Smooth muscle cell of the brain vasculature (primary cell): ENCODE measurements around the gene SLC22A12.
A peak's percentile ranks its signal among the peaks of the same experiment; 100 is the strongest.

Experiments used
- DNase-seq: peaks from one replicate; pipeline ENCODE4 v3.0.0-alpha.2; 2012; ENCODE audit warnings: low read depth, low spot score

SLC22A12 gene

DNA sequence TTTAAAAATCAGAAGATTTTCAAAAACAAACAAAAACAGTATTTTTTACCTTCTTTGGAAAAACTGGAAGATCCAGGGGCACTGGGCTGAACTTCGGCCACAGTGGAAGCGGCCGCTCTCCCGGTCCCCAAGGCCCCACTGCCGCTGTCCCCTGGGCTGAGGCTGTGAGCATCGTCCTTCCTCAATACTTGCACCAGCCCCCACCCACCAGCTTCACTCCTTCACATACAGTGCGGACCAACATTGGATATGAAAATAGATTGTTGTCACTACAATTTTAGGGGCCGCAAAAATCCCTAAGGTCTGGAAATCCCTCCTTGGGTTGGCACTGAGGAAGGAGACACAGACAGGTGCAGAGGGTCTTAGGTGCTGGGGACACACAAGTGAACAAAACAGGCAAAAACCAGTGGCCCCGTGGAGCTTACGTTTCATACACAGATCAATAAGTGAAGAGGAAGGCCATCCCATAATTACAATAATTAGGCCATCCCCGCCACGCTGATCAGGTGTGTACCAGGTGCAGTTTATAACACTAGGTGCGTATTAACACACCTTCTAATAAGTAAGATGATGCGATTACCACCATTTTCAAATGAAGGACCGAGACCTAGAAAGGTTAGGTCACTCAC, 28.2 kb upstream of the SLC22A12 start:
- DNase-seq = no peak

- no peak for DNase-seq
These were observed 27.1 kb upstream of the SLC22A12 start for GRCh38 chr11:64563966-64564365.

- DNase-seq = no peak
These were observed 26.6 kb upstream of the SLC22A12 start for GRCh38 chr11:64564419-64564818.

GRCh38 chr11:64564947-64565889, 25.8 kb upstream of the SLC22A12 start:
- no peak for DNase-seq

DNA sequence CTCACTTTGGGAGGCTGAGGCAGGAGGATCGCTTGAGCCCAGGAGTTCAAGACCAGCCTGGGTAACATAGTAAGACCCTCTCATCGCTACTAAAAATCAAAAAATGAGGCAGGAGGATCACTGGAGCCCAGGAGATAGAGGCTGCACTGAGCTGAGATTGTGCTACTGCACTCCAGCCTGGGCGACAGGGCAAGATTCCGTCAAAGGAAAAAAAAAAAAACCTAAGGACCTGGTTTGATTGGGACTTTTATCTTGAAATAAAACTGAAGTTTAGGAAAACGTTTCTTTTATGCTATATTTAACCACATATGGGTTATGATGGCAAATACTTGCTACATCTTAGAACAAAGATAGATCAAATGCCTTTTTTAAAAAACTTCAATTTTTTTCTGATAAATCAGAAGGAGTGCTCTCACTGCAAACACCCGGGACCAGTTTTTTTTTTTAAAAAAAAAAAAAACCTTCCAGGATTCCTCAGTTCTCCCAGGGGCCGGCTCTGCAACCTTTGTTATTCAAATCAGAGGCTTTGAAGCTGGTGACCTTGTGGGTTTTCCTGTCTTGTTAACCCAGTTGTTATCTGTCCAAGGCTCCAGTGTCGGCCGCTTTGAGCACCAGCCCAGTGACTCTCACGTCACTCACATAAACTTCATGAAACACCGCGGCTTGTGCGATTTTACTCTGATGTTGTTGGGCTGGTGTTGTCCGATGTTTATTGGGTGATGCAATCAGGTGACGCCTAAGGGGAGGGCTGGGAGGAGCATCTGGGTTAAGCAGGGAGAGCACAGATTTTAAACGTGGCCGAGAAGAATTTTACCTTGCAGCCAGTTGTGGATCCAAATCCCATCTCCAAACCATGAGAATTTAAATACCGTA, 24.7 kb upstream of the SLC22A12 start:
- peak; percentile 40 for DNase-seq

DNA sequence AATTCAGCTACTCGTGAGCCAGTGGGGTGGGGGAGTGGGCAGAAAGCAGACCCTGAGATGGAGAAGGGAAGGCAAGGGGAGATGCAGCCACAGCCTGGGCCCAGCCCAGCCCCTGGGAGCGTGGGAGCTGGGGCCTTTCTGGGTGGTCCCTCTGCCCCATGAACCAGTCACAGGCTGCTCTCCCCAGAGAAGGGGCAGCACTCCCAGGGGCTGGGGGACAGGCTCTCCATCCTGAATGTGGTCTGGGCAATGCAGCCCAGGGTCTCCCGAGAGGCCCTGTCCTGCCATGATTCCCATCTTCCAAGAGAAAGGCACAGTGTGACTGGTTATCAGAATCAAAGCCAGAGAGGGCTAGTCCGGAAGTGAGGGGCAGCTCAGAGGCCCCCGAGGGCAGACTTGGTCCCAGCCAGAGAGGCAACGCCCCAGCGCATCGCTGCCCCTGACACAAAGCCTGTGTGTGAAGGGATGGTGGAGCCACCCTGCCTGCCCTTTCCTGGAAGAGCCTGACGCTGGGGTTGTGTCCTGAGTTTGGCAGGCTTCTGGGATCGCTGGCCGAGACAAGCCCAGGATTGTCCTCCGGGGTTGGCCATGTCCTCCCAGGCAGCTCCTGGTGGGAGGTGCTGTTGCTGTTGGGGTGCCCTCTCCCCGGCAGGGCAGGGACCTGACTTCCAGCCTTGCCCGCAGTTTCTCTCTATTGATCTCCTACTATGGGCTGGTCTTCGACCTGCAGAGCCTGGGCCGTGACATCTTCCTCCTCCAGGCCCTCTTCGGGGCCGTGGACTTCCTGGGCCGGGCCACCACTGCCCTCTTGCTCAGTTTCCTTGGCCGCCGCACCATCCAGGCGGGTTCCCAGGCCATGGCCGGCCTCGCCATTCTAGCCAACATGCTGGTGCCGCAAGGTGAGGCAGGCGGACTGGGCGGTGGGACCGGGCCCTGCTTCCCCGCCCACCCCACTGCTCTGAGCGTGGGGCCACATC, 23.8 kb upstream of the SLC22A12 start:
- DNase-seq = no peak

- no peak for DNase-seq
These were observed 22.9 kb upstream of the SLC22A12 start for GRCh38 chr11:64568041-64568571.

GRCh38 chr11:64568584-64569140, 22.4 kb upstream of the SLC22A12 start:
- DNase-seq = no peak

- DNase-seq = no peak
These were observed 21.6 kb upstream of the SLC22A12 start for GRCh38 chr11:64569300-64569970.

DNA sequence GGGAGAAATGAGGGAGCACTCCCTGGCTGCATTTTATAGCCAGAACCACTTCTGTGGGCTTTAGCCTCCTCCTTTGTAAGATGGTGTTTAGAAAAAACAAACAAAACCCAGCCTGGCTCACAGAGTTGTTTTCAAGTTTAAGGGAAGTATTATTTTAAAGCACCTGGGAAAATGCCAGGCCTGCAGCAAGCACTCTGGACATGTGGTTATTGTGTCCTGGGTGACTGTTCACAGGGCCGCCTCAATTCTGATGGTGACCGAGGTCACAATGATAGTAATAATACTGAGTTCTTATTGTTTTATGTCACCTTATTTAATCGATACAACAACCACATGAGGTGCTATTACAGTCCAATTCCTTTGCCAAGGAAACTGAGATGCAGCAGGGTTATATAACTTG, 20.7 kb upstream of the SLC22A12 start:
- no peak for DNase-seq

- no peak for DNase-seq
These were observed 20.0 kb upstream of the SLC22A12 start for GRCh38 chr11:64571050-64571409.

- no peak for DNase-seq
These were observed 19.5 kb upstream of the SLC22A12 start for GRCh38 chr11:64571410-64572091.

DNA sequence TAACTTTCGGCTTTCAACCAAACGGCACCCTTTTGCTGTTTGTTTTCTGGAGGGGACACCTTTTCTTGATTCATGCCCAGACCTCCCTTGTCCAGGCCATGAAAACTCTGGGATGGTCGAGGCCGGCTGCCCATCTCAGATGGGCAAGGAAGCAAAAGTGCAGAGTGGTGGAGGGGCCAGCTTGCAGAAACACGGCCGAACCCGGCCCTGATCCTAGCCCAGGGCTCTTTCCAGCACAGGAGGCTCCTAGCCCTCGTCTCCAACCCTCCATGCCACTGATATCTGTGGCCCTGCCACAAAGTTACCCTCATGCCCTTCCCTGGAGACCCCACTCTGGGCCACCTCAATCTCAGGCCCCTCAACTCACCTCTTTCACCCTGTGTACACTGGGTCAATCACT, 18.9 kb upstream of the SLC22A12 start:
- DNase-seq = no peak

- DNase-seq = no peak
These were observed 13.8 kb upstream of the SLC22A12 start for GRCh38 chr11:64577202-64577601.

- DNase-seq = no peak
These were observed 10.6 kb upstream of the SLC22A12 start for GRCh38 chr11:64580412-64580811.

DNA sequence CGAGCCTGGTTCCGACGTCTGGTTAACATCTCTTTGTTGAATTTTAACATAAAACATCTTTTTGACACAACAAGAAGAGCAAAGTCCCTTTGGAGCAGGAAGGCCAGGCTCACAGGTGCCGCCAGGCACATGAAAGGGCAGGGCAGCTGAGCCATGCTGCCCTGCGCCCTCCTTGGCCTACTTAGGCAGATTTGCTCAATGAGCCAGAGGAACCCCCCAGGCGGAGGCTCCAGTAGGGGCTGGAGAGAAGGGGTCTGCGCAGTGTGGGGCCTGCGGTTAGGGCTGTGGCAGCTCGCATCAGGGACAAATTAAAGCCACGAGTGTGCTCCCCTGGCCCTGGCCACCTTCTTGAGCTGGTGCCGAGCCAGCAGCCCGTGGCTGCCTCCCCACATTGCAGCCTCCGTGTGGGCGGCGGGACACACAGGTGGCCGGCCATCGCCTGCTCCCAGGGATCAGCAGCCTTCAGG, 9.9 kb upstream of the SLC22A12 start:
- DNase-seq = no peak

- DNase-seq = no peak
These were observed 8.1 kb upstream of the SLC22A12 start for GRCh38 chr11:64582885-64583284.

DNA sequence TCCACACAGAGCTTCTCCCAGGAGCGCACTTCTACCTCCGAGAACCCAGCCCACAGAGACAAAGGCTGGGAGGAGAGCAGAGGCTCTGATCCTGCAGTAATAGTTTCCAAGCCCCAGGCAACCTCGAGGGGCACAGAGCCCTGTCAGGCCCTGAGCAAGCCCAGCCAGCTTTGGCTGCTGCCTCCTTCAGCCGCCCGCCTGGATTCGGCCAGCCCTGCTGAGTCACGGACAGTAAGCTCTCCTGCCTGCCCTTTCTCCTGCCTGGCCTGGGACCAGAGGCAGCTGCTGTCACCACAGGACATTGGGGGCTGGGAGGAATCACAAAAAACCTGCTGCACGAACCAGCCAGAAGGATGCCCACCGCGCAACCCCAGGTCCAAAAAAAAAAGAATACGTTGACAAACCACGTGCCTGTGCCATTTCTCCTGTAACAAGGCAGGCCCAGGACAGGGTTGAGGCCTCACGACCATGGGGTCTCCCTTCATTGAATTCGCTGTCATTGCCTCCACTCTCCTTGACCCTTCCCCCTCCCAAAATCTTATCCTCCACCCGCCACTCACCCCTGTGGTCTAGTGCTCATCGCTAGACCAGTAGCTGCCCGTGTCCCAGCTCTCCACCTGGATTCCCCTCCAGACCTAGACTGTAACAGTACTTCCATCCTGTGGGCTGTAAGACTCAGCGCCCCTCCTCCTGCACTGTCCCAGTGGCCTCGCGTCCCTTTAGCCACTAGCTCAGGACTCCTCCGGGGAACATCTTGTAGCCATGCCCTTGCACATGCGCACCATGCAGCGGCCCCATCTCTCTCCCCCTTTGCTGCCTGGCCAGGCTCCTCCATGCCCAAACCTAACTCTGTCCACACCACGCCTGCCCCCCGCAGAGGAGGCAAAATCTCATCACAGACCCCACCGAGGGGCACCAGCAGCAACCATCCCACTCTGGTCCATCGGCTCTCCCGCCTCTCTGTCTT, 7.4 kb upstream of the SLC22A12 start:
- no peak for DNase-seq
